ENCODE measurements around the gene BCAR1. TPM values are rescaled to one million over a fixed set of nuclear protein-coding genes. Genes with fewer than 3 reads are reported as not detected.
A peak's percentile ranks its signal among the peaks of the same experiment; 100 is the strongest.

BCAR1 gene
- 40.3 and 49.4 TPM in 2 replicates for total RNA-seq (2012; rRNA removed)

DNA sequence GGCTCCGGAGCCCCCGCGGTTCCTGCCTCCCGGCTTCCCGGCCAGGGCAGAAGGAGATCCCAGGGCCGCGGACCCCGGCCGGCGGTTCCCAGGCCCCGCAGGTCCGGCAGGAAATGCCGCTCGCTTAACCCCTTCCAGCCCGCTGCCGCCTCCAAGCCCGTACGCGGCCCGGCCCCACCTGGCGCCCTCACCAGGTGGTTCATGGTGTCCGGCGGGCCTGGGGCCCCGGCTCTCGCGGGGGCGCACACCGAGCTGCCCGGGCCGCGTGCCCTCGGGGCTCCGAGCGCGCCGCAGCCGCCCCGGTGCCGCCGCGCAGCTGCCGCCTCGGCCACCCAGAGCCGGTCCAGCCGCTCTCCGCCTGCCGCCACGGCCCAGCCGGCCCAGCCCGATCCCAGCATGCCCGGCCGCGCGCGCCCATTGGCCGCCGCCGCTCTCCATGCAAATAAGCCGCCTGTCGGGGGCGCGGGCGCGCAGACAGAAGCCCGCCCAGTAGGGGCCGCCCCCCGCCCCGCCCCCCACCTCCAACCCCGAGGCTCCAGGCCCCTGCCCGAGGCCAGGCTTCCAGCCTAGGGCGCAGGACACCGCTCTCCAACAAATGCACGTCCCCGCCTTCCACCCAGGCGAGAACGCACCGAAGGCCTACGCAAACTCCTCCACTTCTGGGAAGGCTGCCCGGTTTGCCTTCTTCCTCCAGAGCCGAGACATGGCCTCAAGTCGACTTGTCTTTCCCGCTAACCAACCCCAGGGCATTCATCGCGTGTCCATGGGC is at the start of gene BCAR1:
Gene BCAR1, minus strand, starts transcription at position 345 of the 769 bp plus-strand sequence. Its CDS starts 142 bp downstream, at position 203.
- H3K4me1 ChIP-seq (ENCODE audit: control insufficient read depth, insufficient read depth, low read length) = peaks cover 82% of the 10 kb centered on the region
- H3K4me3 ChIP-seq (ENCODE audit: low read length) = peak within 1 kb of the TSS; percentile 94
- H3K9ac ChIP-seq (ENCODE audit: low read depth, low read length) = peak within 1 kb of the TSS; percentile 99
- H3K27me3 ChIP-seq (ENCODE audit: control insufficient read depth, insufficient read depth, low read length) = no peaks in the 10 kb centered on the region
- no peaks in the 10 kb centered on the region for H3K9me3 ChIP-seq (replicated peaks; ENCODE audit: low read length)
- H3K4me2 ChIP-seq (ENCODE audit: low read length) = peak within 1 kb of the TSS; percentile 99
- H3K36me3 ChIP-seq (ENCODE audit: insufficient read depth, low read length) = peaks cover 12% of the 10 kb centered on the region

DNA sequence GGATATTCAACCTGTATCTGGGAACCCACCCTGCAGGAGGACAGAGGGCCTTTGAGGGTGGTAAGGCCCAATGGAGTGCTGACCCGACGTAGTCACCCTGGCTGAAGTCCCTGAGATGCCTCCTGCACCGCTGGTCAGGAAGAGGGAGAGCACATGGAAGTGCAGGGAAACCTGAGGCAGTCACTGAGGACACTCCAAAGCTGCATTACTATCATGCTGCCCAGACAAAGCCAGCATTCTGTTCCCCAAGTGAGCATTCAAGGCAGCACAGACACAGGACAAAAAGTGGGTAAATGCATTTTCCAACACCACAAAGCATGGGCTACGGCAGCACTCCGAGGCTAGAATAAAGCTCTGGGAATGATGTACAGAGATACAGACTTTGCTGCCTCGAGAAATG is 46.8 kb upstream of the BCAR1 start:
- Histone ChIP-seq H3K4me2 (ENCODE audit: low read length) (no peak overlapping the region), H3K36me3 (ENCODE audit: insufficient read depth, low read length) (peaks cover 26% of the 10 kb centered on the region), H3K4me1 (ENCODE audit: control insufficient read depth, insufficient read depth, low read length) (no peaks in the 10 kb centered on the region), H3K27me3 (ENCODE audit: control insufficient read depth, insufficient read depth, low read length) (no peaks in the 10 kb centered on the region), H3K9ac (ENCODE audit: low read depth, low read length) (no peak overlapping the region), H3K9me3 (replicated peaks; ENCODE audit: low read length) (no peaks in the 10 kb centered on the region), H3K4me3 (ENCODE audit: low read length) (no peak overlapping the region)

- Histone ChIP-seq H3K4me3 (ENCODE audit: low read length) (no peak overlapping the region), H3K36me3 (ENCODE audit: insufficient read depth, low read length) (peaks cover 32% of the 10 kb centered on the region)
These were observed 45.2 kb upstream of the BCAR1 start for GRCh38 chr16:75296606-75297005.

DNA sequence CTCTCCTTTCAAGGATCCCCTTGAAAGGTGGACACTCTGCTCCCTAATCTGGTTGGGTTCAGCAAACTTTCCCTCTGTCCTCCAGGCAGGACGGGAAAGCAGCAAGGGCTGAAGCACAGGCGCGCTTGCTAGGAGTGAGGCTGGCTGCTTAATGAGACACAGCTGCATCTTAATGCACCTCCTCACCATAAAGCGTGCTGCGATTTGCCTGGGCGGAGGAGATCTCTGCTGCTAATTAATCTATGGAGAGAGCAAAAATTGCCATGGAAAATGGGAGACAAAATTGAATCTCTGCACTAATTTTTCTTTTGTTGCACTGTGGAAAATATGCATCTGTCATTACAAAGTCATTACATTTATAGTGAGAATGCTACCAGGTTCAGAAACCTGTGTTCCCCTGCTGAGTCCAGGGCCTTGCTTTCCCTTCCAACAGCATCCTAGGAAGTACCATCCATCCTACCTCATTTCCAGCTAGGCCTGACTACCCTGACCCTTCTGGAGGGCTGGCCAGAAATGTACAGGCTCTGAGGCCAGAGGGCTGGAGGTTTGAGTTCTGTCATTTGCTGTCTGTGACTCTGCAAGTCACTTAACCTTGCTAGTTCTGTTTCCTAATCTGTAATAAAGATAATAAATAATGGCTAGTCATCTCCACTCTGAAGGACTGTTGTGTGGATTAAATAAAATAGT is 43.5 kb upstream of the BCAR1 start:
- H3K4me2 ChIP-seq (ENCODE audit: low read length) = no peak overlapping the region
- H3K9ac ChIP-seq (ENCODE audit: low read depth, low read length) = no peak overlapping the region
- H3K9me3 ChIP-seq (replicated peaks; ENCODE audit: low read length) = no peaks in the 10 kb centered on the region
- no peak overlapping the region for H3K4me3 ChIP-seq (ENCODE audit: low read length)
- H3K36me3 ChIP-seq (ENCODE audit: insufficient read depth, low read length) = peaks cover 26% of the 10 kb centered on the region
- H3K4me1 ChIP-seq (ENCODE audit: control insufficient read depth, insufficient read depth, low read length) = no peaks in the 10 kb centered on the region
- no peaks in the 10 kb centered on the region for H3K27me3 ChIP-seq (ENCODE audit: control insufficient read depth, insufficient read depth, low read length)

More at GRCh38 chr16:75296606-75297005, 45.2 kb upstream of the BCAR1 start:
- Histone ChIP-seq H3K4me2 (ENCODE audit: low read length) (no peak overlapping the region), H3K9me3 (replicated peaks; ENCODE audit: low read length) (no peaks in the 10 kb centered on the region), H3K9ac (ENCODE audit: low read depth, low read length) (no peak overlapping the region), H3K4me1 (ENCODE audit: control insufficient read depth, insufficient read depth, low read length) (no peaks in the 10 kb centered on the region), H3K27me3 (ENCODE audit: control insufficient read depth, insufficient read depth, low read length) (no peaks in the 10 kb centered on the region)

GRCh38 chr16:75293772-75294171 is 42.3 kb upstream of the BCAR1 start:
- H3K4me3 ChIP-seq (ENCODE audit: low read length) = no peak overlapping the region
- H3K9me3 ChIP-seq (replicated peaks; ENCODE audit: low read length) = no peaks in the 10 kb centered on the region
- no peak overlapping the region for H3K4me2 ChIP-seq (ENCODE audit: low read length)
- H3K9ac ChIP-seq (ENCODE audit: low read depth, low read length) = no peak overlapping the region
- H3K4me1 ChIP-seq (ENCODE audit: control insufficient read depth, insufficient read depth, low read length) = peaks cover 6% of the 10 kb centered on the region
- no peaks in the 10 kb centered on the region for H3K27me3 ChIP-seq (ENCODE audit: control insufficient read depth, insufficient read depth, low read length)
- H3K36me3 ChIP-seq (ENCODE audit: insufficient read depth, low read length) = peaks cover 26% of the 10 kb centered on the region

- H3K36me3 ChIP-seq (ENCODE audit: insufficient read depth, low read length) = peaks cover 22% of the 10 kb centered on the region
- H3K27me3 ChIP-seq (ENCODE audit: control insufficient read depth, insufficient read depth, low read length) = no peaks in the 10 kb centered on the region
- H3K4me1 ChIP-seq (ENCODE audit: control insufficient read depth, insufficient read depth, low read length) = peaks cover 10% of the 10 kb centered on the region
- H3K4me3 ChIP-seq (ENCODE audit: low read length) = no peak overlapping the region
- H3K9me3 ChIP-seq (replicated peaks; ENCODE audit: low read length) = no peaks in the 10 kb centered on the region
- no peak overlapping the region for H3K4me2 ChIP-seq (ENCODE audit: low read length)
- no peak overlapping the region for H3K9ac ChIP-seq (ENCODE audit: low read depth, low read length)
These were observed 41.7 kb upstream of the BCAR1 start for GRCh38 chr16:75293173-75293572.

DNA sequence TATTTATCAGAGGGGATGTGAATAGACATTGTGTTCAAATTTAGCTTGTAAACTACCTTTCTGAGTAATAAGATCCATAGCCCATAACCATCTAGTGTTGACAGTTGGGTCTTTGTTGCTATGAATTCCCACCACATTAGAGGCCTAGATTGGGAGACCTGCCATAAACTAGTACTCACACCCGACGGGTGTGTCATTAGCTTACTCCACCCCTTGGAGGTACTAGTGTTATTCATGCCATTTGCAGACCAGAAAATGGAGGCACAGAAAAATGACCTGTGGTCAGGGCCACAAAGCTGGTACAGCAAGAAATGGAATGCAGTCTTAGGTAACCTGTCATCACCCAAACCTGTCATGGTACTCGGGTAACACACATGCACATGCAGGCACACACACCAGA is 41.3 kb upstream of the BCAR1 start:
- Histone ChIP-seq H3K36me3 (ENCODE audit: insufficient read depth, low read length) (peaks cover 19% of the 10 kb centered on the region), H3K4me2 (ENCODE audit: low read length) (no peak overlapping the region), H3K9ac (ENCODE audit: low read depth, low read length) (no peak overlapping the region), H3K27me3 (ENCODE audit: control insufficient read depth, insufficient read depth, low read length) (no peaks in the 10 kb centered on the region), H3K9me3 (replicated peaks; ENCODE audit: low read length) (no peaks in the 10 kb centered on the region), H3K4me3 (ENCODE audit: low read length) (no peak overlapping the region), H3K4me1 (ENCODE audit: control insufficient read depth, insufficient read depth, low read length) (peaks cover 15% of the 10 kb centered on the region)

GRCh38 chr16:75289189-75289588 is 37.8 kb upstream of the BCAR1 start:
- H3K36me3 ChIP-seq (ENCODE audit: insufficient read depth, low read length) = peaks cover 24% of the 10 kb centered on the region
- H3K4me3 ChIP-seq (ENCODE audit: low read length) = no peak overlapping the region
- no peak overlapping the region for H3K9ac ChIP-seq (ENCODE audit: low read depth, low read length)
- H3K27me3 ChIP-seq (ENCODE audit: control insufficient read depth, insufficient read depth, low read length) = no peaks in the 10 kb centered on the region
- peaks cover 17% of the 10 kb centered on the region for H3K4me1 ChIP-seq (ENCODE audit: control insufficient read depth, insufficient read depth, low read length)
- H3K4me2 ChIP-seq (ENCODE audit: low read length) = no peak overlapping the region
- H3K9me3 ChIP-seq (replicated peaks; ENCODE audit: low read length) = no peaks in the 10 kb centered on the region

- no peak overlapping the region for H3K9ac ChIP-seq (ENCODE audit: low read depth, low read length)
- no peaks in the 10 kb centered on the region for H3K9me3 ChIP-seq (replicated peaks; ENCODE audit: low read length)
- H3K36me3 ChIP-seq (ENCODE audit: insufficient read depth, low read length) = peaks cover 24% of the 10 kb centered on the region
- peaks cover 17% of the 10 kb centered on the region for H3K4me1 ChIP-seq (ENCODE audit: control insufficient read depth, insufficient read depth, low read length)
- no peaks in the 10 kb centered on the region for H3K27me3 ChIP-seq (ENCODE audit: control insufficient read depth, insufficient read depth, low read length)
- no peak overlapping the region for H3K4me2 ChIP-seq (ENCODE audit: low read length)
- no peak overlapping the region for H3K4me3 ChIP-seq (ENCODE audit: low read length)
These were observed 37.2 kb upstream of the BCAR1 start for GRCh38 chr16:75288596-75289120.

DNA sequence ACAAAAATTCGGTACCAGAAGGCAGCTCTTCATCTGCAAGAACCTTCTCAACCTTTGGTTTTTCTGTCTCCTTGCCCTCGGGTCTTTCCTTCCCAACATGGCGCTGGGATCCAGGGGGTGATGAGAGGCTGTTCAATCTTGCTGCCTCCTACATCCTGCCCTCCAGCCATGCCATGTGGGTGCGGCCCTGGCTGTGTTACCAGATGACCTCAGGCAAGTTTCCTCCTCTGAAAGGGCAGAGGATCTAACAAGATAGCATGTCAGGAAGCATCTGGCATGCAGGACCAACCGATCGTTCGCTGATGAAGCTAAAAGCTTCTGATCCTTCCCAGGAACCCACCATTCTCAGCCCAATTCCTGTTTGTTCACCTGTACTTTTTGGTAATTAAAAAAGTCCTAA is 36.8 kb upstream of the BCAR1 start:
- Histone ChIP-seq H3K4me2 (ENCODE audit: low read length) (no peak overlapping the region), H3K9ac (ENCODE audit: low read depth, low read length) (no peak overlapping the region), H3K9me3 (replicated peaks; ENCODE audit: low read length) (no peaks in the 10 kb centered on the region), H3K4me3 (ENCODE audit: low read length) (no peak overlapping the region), H3K27me3 (ENCODE audit: control insufficient read depth, insufficient read depth, low read length) (no peaks in the 10 kb centered on the region), H3K4me1 (ENCODE audit: control insufficient read depth, insufficient read depth, low read length) (peaks cover 17% of the 10 kb centered on the region), H3K36me3 (ENCODE audit: insufficient read depth, low read length) (peaks cover 22% of the 10 kb centered on the region)

DNA sequence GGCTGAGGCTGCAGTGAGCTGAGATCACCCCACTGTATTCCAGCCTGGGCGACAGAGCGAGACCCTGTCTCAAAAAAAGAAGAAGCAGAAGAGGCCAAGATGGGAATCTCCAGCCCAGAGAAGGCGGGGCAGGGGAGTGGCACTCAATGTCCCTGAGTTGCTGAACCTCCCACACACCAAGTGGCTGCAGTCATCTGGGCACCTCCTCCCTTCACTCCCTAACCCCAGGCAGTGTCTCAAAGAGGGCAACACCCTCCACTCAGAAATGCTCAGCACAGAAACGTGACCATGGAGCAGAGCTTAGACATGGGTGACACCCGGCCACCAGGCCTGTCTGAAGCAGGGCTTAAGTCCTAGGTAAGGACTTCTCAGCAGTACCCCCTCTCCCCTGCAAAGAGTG is 36.3 kb upstream of the BCAR1 start:
- H3K4me1 ChIP-seq (ENCODE audit: control insufficient read depth, insufficient read depth, low read length) = peaks cover 17% of the 10 kb centered on the region
- H3K4me2 ChIP-seq (ENCODE audit: low read length) = no peak overlapping the region
- H3K36me3 ChIP-seq (ENCODE audit: insufficient read depth, low read length) = peaks cover 19% of the 10 kb centered on the region
- no peaks in the 10 kb centered on the region for H3K27me3 ChIP-seq (ENCODE audit: control insufficient read depth, insufficient read depth, low read length)
- no peaks in the 10 kb centered on the region for H3K9me3 ChIP-seq (replicated peaks; ENCODE audit: low read length)
- H3K9ac ChIP-seq (ENCODE audit: low read depth, low read length) = no peak overlapping the region
- H3K4me3 ChIP-seq (ENCODE audit: low read length) = no peak overlapping the region

Measured in skeletal muscle satellite cell (primary cell).